HL-60/S4 treated with retinoic acid at 250 ng/mL for 4 days and 3 days (cell line): ENCODE data around the gene CDC16.

Experiments used
- in situ Hi-C: fragments of 300-500 bp; cut with MboI; formaldehyde crosslinking; loops from 2 replicates; pipeline ENCODE4 v1.7.0; 2022; ENCODE audit warnings: low sequenced_read_pairs

Gene CDC16

GRCh38 chr13:114296448-114296847, 61.8 kb downstream of the CDC16 start:
- in situ Hi-C loops = no loop called here

- in situ Hi-C loops = no loop called here
Observed at GRCh38 chr13:114296902-114297301, 62.2 kb downstream of the CDC16 start.

- in situ Hi-C loops = no loop called here
Observed at GRCh38 chr13:114298866-114299265, 64.2 kb downstream of the CDC16 start.

- in situ Hi-C loops = no loop called here
Observed at GRCh38 chr13:114299604-114300305, 65.1 kb downstream of the CDC16 start.

GRCh38 chr13:114303700-114304327, 69.1 kb downstream of the CDC16 start:
- in situ Hi-C loops = no loop called here

- in situ Hi-C loops = no loop called here
Observed at GRCh38 chr13:114304346-114305034, 69.8 kb downstream of the CDC16 start.

GRCh38 chr13:114309086-114309485, 74.4 kb downstream of the CDC16 start:
- in situ Hi-C loops = no loop called here

- in situ Hi-C loops = no loop called here
Observed at GRCh38 chr13:114309806-114310410, 75.2 kb downstream of the CDC16 start.

GRCh38 chr13:114310956-114311355, 76.3 kb downstream of the CDC16 start:
- in situ Hi-C loops = no loop called here

- in situ Hi-C loops = no loop called here
Observed at GRCh38 chr13:114311387-114311786, 76.7 kb downstream of the CDC16 start.

- in situ Hi-C loops = no loop called here
Observed at GRCh38 chr13:114311908-114312307, 77.2 kb downstream of the CDC16 start.

GRCh38 chr13:114313061-114313860, 78.6 kb downstream of the CDC16 start:
- in situ Hi-C loops = no loop called here

- in situ Hi-C loops = no loop called here
Observed at GRCh38 chr13:114314074-114314912, 79.6 kb downstream of the CDC16 start, which contains the start of gene CHAMP1. Gene CHAMP1 (plus strand): TSS chr13:114314503. CDS start chr13:114323843, 9,340 bp downstream.

- in situ Hi-C loops = no loop called here
Observed at GRCh38 chr13:114315074-114315785, 80.5 kb downstream of the CDC16 start.

- in situ Hi-C loops = no loop called here
Observed at GRCh38 chr13:114318624-114319023, 83.9 kb downstream of the CDC16 start.

GRCh38 chr13:114319441-114319913, 84.8 kb downstream of the CDC16 start:
- in situ Hi-C loops = no loop called here

- in situ Hi-C loops = no loop called here
Observed at GRCh38 chr13:114320065-114320464, 85.4 kb downstream of the CDC16 start.

GRCh38 chr13:114321256-114321655, 86.6 kb downstream of the CDC16 start:
- in situ Hi-C loops = no loop called here
